Stimulated activated CD8-positive, alpha-beta memory T cell treated with anti-CD3 and anti-CD28 coated beads, Interleukin-4, amount 100 ng/mL, for 24 hours (primary cell): ENCODE data around the gene UBA3.

Experiments
- DNase-seq: peaks from one replicate; pipeline ENCODE4 v3.0.0-alpha.2; 2020; ENCODE audit warnings: low read depth

Gene UBA3

DNA sequence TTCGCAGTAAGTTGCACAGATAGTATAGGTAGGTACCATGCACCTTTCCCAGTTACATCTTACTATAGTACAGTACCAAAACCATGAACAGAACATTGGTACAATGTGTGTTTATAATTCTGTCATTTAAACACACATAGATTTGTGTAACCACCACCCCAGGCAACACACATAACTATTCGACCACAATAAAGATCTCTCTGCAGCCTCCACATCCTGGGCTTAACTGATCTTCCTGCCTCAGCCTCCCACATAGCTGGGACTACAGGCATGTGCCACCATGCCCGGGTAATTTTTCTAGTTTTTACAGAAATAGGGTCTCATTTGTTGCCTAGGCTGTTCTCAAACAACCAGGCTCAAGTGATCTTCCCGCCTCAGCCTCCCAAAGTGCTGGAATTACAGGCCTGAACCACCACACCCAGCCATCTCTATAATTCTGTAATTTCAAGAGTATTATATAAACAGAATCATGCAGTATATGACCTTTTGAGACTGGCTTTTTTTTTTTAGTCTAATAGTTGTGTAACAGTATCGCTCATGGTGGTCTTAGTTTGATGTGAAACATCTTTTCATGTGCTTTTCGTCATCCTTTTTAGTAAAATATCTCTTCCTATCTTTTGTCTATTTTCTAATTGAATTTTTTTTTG lies 14.7 kb downstream of the UBA3 start:
- no peak for DNase-seq

DNA sequence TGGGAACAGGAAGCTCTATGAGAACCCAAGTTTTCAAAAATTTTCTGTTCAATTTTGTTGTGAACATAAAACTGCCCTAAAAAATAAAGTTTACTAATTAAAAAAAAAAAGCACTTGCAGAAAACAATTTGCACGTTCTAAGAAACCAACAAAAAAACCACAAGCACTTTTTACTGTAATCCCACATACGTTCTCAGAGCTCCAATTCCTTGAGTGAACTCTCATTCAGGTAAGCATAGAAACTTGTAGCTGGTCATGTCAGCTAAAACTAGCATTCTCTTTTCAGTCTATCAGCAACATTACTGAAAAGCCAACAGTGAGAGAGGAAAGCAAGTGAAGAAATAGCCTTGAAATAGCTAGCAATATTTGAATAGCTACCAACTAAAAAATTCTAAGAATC lies 16.5 kb downstream of the UBA3 start:
- no peak for DNase-seq

DNA sequence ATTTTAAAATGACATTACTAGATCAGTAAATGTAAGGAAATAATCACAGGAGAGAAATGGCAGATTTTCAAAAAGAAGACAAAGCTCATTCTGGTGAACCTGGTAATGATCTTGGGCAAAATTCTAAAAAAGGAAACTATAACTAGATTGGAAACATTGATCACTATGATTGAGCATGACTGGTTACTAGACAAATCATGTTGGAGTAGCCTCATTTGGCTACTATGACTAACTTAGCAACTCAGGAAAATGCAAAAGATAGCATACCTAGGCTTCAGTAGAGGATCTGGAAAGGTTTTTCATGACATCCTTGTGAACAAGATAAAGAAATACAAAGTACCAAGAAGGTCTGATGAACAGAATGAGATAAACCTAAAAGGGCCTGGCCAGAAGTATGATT lies 20.5 kb downstream of the UBA3 start:
- no peak for DNase-seq

DNA sequence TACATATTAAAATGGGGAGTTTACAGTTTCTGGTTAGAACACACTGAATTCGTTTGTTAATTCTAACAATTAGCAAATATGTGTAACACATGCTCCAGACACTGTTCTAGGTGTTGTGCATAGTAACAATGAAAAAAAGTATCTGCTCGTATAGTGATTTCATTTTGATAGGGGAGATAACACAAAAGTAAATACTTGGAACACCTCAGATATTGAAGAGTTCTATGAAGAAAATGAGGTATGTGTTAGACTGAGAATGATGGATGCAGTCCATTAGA lies 21.3 kb downstream of the UBA3 start:
- DNase-seq, result no peak

DNA sequence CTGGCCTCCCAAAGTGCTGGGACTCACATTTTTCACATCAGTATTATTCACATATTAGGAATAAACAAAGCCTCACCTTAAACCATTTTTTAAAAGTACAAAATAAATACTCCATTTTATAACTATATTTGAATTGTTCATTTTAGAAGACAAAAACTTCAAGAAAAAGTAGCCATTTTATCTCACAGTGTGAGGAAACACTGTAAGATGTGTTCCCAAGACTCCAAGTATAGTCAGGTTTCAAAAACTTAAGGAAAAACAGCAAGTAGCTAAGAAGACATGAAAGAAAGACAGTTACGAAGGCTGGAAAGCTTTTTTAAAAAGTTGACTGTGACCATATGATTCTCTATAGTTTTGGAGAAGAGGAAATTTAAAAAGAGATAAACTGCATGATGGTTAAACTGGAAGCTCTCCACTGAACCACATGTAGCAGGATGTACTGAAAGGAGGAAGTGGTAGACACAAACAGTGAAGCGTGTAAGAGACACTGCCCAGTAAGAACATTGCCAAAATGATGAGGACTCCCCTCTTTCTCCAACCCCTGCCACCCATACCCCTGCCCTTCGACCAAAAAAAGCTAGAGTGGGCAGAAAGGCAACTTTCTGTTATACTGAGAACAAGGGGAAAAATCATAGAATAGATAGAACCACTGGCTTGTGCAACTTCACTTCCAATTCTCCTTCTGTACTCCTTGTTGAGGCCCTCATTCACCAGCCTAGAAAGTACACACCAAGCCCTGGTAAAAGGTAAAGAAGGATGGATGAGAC lies 21.8 kb downstream of the UBA3 start:
- DNase-seq, result no peak

DNA sequence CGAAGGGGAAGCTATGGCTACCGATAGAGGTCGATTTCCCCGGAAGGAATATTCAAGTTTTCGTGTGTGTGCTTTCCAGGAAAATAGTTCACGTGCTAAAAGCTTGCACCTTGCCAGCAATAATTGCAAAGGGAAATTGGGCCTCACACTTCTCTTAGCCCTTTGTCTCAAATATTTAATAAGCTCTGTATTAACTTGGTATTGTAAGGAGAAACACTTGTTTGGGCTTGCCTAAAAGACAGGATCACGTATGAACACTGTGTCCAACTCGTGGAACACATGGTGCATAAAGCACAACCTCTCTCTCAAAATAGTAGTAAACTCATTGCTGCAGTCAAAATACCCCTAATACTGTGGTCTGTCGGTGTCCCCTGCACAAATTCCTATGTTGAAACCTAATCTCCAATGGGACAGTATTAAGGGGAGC lies 27.7 kb downstream of the UBA3 start:
- DNase-seq, result no peak

DNA sequence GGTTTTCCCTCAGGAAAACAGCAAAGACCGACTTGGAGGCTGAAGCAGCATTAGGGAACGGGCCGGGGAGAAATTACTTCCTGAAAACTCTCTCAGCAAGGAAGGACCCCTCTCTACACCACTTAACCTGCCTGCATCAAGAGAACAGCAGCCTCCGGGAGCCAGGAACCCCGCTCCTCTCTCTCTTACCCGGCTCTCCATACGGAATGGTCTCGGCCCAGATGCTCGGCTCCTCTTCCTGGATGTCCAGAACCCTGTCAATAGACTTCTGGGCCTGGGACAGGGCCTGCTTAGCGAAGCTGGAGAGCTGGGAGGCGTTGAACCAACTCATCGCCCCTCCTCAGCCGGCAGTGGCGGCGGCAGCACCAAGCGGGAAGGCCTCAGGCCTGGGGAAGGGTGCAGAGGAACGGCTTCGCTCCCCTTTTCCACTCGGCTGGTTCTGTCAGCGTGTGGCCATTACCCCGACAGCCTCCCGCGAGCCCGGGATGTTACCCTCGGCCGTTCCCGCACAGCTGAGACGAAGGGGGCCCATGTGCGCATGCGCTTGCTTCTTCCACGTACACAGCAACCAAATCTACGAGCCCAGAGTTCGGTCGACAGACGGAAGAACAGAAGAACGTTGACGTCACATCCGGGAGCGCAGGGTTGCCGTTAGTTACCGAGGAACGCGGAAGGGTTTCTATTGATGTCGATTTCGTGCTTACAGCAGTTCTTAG lies 28.3 kb downstream of the UBA3 start, which contains the start of gene TMF1:
Gene TMF1, minus strand, starts transcription at position 578 of the 716 bp plus-strand sequence. Its CDS starts 247 bp downstream, at position 331.
- peak; percentile 94 for DNase-seq

DNA sequence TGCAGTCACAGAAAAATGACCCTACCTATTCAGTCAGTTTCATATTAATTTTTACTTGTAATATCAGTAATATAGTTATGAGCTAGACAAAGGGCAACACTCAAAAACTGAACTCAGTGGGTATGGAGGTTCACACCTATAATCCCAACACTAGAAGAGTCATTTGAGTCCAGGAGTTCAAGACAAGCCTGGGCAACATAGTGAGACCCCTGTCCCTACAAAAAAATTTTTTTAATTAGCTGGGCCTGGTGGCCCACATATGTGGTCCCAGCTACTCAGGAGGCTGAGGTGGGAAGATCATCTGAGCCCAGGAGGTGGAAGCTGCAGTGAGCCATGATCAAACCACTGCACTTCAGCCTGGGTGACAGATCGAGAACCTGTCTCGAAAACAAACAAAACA lies 31.2 kb downstream of the UBA3 start:
- no peak for DNase-seq

DNA sequence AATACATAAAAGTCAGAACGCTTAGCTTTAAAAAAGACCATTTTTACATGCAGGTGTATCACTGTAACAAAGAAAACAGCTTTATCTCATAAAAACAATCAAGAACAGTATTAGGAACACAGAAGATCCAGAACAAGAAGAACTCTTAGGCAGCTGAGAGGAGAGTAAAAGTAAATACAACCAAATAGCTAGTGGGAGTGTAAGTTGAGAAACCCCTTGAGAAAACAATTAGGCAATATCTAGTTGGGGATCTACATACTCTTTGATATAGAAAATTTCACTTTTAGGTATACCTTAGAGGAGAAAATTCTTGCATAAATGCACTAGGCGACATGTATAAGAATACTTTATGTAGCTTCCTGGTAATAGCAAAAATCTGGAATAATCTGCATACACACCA lies 35.6 kb downstream of the UBA3 start:
- DNase-seq, result no peak

DNA sequence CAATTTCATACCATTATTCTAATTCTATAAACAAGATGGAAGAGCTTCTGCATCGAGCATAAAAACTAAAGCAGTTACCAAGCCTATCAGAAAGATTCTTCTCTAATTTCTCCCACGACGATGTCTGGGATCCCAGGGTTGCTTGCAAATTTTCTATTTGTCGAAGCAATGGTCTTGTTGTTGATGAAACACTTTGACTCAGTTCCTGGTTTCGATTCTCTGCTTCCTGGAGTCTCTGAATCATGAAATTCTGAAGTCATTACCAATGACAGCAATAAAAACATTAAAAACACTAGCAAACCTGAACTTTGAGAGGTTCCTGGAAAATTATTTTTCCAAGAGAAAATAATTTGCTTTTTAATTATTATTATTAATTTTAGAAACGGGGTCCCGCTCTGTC lies 46.7 kb downstream of the UBA3 start:
- DNase-seq, result no peak

DNA sequence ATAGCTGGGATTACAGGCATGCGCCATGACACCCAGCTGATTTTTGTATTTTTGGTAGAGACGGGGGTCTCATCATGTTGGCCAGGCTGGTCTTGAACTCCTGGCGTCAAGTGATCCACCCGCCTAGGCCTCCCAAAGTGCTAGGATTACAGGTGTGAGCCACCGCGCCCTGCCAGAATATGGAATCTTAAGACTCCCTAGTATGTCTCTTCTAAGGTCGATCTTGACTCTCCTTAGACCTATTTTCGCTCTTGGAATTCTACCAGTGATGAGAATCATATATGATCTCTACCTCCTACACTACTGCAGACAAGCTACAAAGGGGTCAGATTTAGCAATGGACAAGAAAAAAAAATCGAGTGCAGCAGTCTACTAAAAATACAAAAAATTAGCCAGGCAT lies 47.4 kb downstream of the UBA3 start:
- DNase-seq, result no peak

DNA sequence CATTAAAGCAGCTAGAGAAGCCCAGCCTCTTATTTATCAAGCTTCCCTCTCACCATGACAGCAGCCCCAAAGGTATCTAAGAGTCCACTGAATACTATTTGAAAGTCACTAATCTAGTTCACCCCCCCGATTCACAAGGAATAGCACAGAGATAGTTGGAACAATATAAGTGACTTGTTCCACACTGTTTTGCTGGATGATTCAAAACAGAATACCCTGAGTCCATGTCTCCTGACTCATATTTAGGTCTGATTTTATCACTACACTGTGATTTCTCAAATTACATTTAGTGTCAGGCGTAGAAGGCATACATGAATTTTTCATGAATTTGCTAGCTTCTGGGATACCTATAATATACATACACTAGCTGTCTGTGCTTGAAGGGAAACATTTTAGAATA lies 48.0 kb downstream of the UBA3 start:
- DNase-seq, result no peak

DNA sequence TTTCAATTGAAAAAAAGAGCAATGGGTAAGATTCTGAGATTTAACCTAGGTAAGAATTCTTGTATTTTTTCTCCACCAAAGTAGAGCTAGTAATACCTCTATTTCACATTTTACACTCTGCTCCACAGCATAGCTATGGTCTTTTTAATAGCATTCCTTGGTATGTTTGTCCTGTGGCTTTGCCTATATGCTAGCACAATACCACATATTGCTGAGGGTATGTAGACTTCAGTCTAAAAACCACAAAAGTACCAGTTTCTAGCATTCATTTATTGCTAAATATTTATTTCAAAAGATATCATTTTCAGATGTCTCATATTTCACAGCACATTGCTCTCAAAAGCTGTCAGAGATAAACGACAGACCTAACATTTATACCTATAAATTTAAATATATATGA lies 48.5 kb downstream of the UBA3 start:
- DNase-seq, result no peak

DNA sequence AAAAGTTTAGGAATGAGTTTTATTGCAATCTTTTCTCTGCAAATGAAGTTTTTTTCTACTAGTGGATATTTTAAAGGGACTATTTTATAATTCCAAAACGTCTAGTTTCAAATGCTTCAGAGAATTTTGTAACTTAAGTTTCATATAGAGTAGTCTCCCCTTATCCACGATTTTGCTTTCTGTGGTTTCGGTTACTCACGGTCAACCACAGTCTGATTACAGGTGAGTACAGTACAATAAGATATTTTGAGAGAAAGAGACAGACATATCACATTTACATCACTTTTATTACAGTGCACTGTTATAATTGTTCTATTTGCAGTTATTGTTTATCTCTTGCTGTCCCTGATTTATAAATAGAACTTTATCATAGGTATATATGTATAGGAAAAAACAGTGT lies 59.3 kb downstream of the UBA3 start:
- DNase-seq, result no peak

DNA sequence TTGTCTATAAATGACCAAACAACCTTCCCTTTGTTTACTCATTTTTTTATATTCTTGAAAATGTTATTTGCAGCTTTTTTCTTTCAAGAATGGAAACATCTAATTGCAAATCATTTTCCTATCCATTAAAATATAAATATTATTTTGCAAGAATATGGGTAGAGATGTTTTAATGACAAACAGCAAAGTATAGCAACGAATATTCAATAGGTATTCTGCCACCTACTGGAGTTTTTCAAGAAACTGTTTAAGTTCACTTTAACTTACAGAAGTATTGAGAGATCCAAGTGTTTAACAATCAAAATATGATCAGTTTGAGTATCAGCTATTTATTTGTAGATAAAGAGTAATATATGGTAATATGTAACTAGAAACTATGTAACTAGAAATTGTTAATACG lies 59.7 kb downstream of the UBA3 start:
- no peak for DNase-seq

DNA sequence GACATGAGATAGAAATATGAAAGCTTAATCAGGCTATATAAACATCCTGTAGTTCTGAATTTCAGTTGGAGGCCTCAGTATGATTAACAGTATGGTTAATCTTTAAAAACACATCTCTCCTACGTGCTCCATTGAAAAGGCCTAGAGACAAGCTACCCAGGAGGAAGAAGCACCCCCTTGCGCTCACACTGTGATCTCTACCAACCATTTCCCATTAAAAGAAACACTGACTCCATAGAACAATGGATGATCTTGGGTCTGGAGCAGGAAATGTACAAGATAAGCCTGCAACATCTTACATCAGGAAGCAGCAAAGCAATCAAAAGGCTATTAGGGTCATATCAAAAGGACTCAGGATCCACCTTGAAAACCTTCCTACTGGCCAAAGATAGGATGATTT lies 63.3 kb downstream of the UBA3 start:
- no peak for DNase-seq

DNA sequence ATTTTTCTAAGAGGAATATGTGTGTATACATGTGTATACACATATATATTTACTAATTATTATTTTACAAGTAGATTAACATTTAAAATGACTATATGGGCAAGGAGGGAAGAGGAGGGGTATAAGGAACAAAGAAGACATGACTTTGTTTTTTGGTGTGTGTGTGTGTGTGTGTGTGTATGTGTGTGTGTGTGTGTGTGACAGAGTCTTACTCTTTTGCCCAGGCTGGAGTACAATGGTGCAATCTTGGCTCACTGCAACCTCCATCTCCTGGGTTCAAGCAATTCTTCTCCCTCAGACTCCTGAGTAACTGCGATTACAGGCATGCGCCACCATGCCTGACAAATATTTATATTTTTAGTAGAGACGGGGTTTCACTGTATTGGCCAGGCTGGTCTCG lies 64.1 kb downstream of the UBA3 start:
- DNase-seq, result no peak

DNA sequence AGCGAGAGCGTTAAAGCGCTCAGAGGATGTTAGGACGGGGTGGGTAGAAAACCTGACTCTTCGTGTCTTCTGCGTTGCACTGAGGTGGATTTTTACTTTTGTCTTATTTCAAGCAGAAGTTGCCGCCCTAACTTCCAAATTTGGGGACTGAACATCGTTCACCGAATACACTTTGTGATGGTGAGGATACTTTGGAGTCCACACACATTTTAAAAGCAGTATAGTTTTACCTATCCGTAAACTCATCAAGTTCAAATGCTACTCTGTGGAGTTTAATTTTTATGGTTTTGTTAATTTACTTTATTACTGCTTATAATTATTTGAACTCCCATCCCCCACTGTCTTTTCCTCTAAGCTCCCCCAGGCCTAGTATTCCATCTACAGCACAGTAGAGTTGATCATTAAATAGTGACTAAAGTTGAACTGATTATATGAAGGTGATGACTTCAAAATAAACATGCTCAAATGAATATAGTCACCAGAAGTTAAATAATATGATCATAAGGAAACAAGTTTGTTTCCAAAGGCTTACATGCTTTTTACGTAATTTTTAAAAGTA lies 66.1 kb downstream of the UBA3 start:
- DNase-seq, result no peak

DNA sequence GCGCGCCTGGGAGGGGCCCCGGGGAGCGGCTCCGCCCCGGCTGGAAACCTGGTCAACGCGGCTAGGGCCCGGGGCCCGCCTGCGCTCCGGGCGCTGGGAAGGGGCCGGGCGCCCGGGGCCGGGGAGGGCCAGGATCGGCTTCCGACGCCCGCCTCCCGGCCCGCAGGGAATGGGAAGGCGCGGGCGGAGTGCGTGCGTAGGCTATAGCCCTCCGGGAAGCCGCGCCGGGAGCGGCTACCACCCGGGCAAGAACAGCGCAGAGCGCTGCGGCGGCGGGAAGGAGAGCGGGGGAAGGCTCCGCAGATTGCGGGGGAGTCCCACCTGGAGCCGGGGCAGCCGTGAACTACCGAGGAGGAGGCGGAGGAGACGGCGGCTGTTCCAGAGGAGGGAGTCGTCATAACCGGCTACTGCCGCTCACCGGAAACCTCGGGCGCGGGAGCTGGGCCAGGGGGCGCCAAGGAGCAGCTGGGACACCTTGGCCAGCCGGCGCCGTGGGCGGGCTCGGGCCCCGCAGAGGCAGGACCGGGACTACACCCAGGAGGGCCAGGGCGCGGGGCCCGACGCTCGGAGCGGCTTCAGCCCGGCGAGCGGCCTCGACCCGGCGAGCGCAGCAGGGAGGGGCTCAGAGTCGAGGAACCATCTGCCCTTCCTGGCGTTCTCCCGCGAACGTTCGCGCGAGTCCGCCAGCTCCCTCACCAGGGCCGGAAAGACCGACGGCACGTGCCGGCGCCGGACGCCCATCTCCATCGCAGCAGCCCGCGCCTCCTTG lies 66.7 kb downstream of the UBA3 start, which contains the start of gene EOGT:
Gene EOGT, minus strand, starts transcription at position 432 of the 769 bp plus-strand sequence. CDS start 3,838 bp downstream, outside the sequence.
- peak; percentile 76 for DNase-seq

DNA sequence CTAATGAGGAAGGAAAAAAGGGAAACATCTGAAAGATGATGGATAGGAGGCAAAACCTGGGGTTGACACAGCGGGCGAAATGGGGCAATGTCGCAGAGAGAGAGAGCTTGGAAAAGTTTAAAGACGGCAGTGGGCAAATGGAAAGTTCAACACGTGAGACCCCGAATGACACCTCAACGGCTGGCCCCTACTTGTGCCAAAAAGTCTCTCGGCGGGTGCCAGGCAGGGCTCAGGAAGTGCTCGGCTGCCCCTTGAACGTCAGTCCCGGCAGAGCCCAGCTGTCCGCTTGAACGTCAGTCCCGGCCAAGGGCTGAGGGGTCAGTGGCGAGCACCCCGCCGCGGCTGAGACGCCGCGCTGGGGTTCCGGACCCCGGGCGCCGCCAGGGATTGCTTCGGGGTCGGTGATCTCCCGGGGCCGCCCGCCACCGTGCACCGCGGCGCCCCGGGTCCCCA lies 67.3 kb downstream of the UBA3 start:
- no peak for DNase-seq

DNA sequence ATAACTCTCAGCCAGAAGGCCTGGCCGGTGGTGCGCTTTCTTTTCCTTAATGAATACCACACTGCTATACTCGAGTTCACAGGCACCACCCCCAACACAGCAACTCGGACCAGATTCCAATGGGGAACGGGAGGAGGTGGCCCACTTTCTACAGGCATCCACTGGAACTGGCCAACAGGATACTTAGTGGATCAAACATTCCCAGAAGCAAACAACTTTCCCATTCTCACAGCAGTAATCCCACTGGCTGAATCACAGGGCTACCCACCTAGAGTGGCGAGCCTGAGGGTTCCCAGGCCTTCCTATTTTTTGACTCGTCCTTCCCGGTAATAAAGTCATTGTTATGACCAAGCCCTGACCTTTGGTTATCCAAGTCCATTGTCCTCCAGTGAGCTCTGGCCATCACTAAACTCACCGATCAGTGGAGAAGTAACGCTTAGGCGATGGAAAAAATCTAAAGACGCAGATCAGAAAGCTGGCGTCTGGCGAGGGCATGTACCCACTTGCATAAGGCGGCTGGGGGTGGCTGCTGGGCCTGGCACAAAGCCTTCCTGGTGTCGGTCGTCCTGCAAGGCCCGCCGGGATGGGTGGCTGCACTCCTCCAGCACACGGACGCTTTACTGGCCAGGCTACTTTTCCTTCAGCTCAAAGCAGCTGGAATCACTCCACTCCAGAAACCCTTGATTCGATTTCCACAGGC lies 67.9 kb downstream of the UBA3 start:
- DNase-seq, result no peak
